GM23338 (cell line): ENCODE measurements around the gene LRRC40. TPM values are rescaled to one million over a fixed set of nuclear protein-coding genes. Genes with fewer than 3 reads are reported as not detected.

Experiments
- ATAC-seq: fragments of 200-7000 bp; cut with Tn5 transposase; 3 replicates; pipeline ENCODE4 v1.9.1; 2020
- DNase-seq: peaks from one replicate; pipeline ENCODE4 v3.0.0-alpha.2; 2015; ENCODE audit warnings: low spot score
- H2AFZ ChIP-seq: fragments of 200-600 bp; sonication (generic); 2 replicates; pipeline ENCODE4 v1.8.0; 2016; ENCODE audit warnings: antibody characterized with exemption, mild to moderate bottlenecking, moderate library complexity
- H3F3A ChIP-seq: fragments of 200-600 bp; sonication (generic); replicated peaks from 2 replicates; pipeline ENCODE4 v1.8.0; 2017; ENCODE audit warnings: antibody characterized with exemption, mixed run types, low read depth
- H3K27ac ChIP-seq: fragments of 200-600 bp; sonication (generic); 2 replicates; pipeline ENCODE4 v1.6.1; 2016; ENCODE audit warnings: low read depth
- H3K27me3 ChIP-seq: fragments of 200-600 bp; sonication (generic); 2 replicates; pipeline ENCODE4 v1.8.0; 2016; ENCODE audit warnings: mild to moderate bottlenecking, mixed run types, moderate library complexity; ENCODE audit not compliant: insufficient read depth
- H3K36me3 ChIP-seq: fragments of 200-600 bp; sonication (generic); 2 replicates; pipeline ENCODE4 v1.8.0; 2016; ENCODE audit warnings: mild to moderate bottlenecking; ENCODE audit not compliant: insufficient read depth
- H3K4me1 ChIP-seq: fragments of 200-600 bp; sonication (generic); 2 replicates; pipeline ENCODE4 v1.8.0; 2016; ENCODE audit warnings: mild to moderate bottlenecking, moderate library complexity; ENCODE audit not compliant: insufficient read depth
- H3K4me2 ChIP-seq: fragments of 200-600 bp; sonication (generic); 2 replicates; pipeline ENCODE4 v1.7.1; 2017; ENCODE audit warnings: mixed run types
- H3K4me3 ChIP-seq: fragments of 200-600 bp; sonication (generic); 2 replicates; pipeline ENCODE4 v1.6.1; 2016; ENCODE audit warnings: mixed run types
- H3K79me2 ChIP-seq: fragments of 200-600 bp; sonication (generic); replicated peaks from 2 replicates; pipeline ENCODE4 v1.8.0; 2017; ENCODE audit warnings: mild to moderate bottlenecking; ENCODE audit not compliant: insufficient read depth
- H3K9me2 ChIP-seq: fragments of 200-600 bp; sonication (generic); 2 replicates; pipeline ENCODE4 v1.8.0; 2017; ENCODE audit not compliant: insufficient read depth
- H4K20me1 ChIP-seq: fragments of 200-600 bp; sonication (generic); replicated peaks from 2 replicates; pipeline ENCODE4 v1.8.0; 2017; ENCODE audit warnings: mild to moderate bottlenecking; ENCODE audit not compliant: insufficient read depth
- H3K27ac Mint-ChIP-seq: 2 replicates; pipeline ENCODE4 v1.8.0; 2020; ENCODE audit warnings: inconsistent platforms, mild to moderate bottlenecking, moderate library complexity, mixed read lengths
- H3K27me3 Mint-ChIP-seq: 3 replicates; pipeline ENCODE4 v1.8.0; 2022; ENCODE audit warnings: low read depth, mild to moderate bottlenecking, moderate library complexity, mixed read lengths, inconsistent platforms; ENCODE audit not compliant: insufficient read depth, poor library complexity
- H3K36me3 Mint-ChIP-seq: 3 replicates; pipeline ENCODE4 v1.8.0; 2021; ENCODE audit warnings: low read depth, mild to moderate bottlenecking, inconsistent platforms, moderate library complexity, mixed read lengths
- H3K4me1 Mint-ChIP-seq: 3 replicates; pipeline ENCODE4 v1.8.0; 2020; ENCODE audit warnings: mild to moderate bottlenecking, inconsistent platforms, mixed read lengths
- H3K4me3 Mint-ChIP-seq: 3 replicates; pipeline ENCODE4 v1.8.0; 2021; ENCODE audit warnings: moderate library complexity, mild to moderate bottlenecking, inconsistent platforms, mixed read lengths
- H3K9me3 Mint-ChIP-seq: 3 replicates; pipeline ENCODE4 v1.8.0; 2020; ENCODE audit warnings: moderate library complexity, mild to moderate bottlenecking, inconsistent platforms, mixed read lengths
- CREB1 ChIP-seq: fragments of 250-450 bp; sonication (Bioruptor Pico); IDR thresholded peaks from 2 replicates; pipeline ENCODE4 v1.5.0; 2020; ENCODE audit warnings: low read depth, mild to moderate bottlenecking, moderate library complexity
- CTCF ChIP-seq, 2 experiments: fragments of 200-600 bp in 1 of 2; sonication (generic) in 1 of 2; conservative IDR thresholded peaks; 2 replicates each; pipeline versions ENCODE4 v1.5.1 to v1.6.1; 2016 to 2017; ENCODE audit warnings: antibody characterized with exemption in 2 of 2, low read depth in 2 of 2, mild to moderate bottlenecking in 2 of 2, moderate library complexity in 1 of 2
- ETS1 ChIP-seq: IDR thresholded peaks from 2 replicates; pipeline ENCODE4 v1.6.1; 2016; ENCODE audit warnings: antibody characterized with exemption
- EZH2 ChIP-seq: fragments of 200-600 bp; sonication (generic); IDR thresholded peaks from one replicate; pipeline ENCODE4 v1.8.0; 2017; ENCODE audit warnings: antibody characterized with exemption, mild to moderate bottlenecking, low read depth; ENCODE audit not compliant: unreplicated experiment
- EZH2phosphoT487 ChIP-seq: fragments of 200-600 bp; sonication (generic); IDR thresholded peaks from one replicate; pipeline ENCODE4 v1.8.1; 2018; ENCODE audit warnings: antibody characterized with exemption; ENCODE audit not compliant: unreplicated experiment
- JUNB ChIP-seq: IDR thresholded peaks from one replicate; pipeline ENCODE4 v1.6.1; 2016; ENCODE audit warnings: antibody characterized with exemption; ENCODE audit not compliant: unreplicated experiment
- NANOG ChIP-seq: IDR thresholded peaks from 2 replicates; pipeline ENCODE4 v1.6.1; 2016; ENCODE audit warnings: antibody characterized with exemption, borderline replicate concordance
- POLR2AphosphoS5 ChIP-seq: IDR thresholded peaks from 2 replicates; pipeline ENCODE4 v1.6.1; 2016; ENCODE audit warnings: antibody characterized with exemption, low read depth
- REST ChIP-seq: IDR thresholded peaks from one replicate; pipeline ENCODE4 v1.6.1; 2018; ENCODE audit warnings: antibody characterized with exemption; ENCODE audit not compliant: unreplicated experiment
- STAT1 ChIP-seq: IDR thresholded peaks from one replicate; pipeline ENCODE4 v1.6.1; 2016; ENCODE audit warnings: antibody characterized with exemption; ENCODE audit not compliant: unreplicated experiment
- ZNF114 ChIP-seq: fragments of 250-450 bp; sonication (Bioruptor Pico); IDR thresholded peaks from 2 replicates; pipeline ENCODE4 v1.5.0; 2020; ENCODE audit warnings: mild to moderate bottlenecking, moderate library complexity
- ZNF331 ChIP-seq: fragments of 250-450 bp; sonication (Bioruptor Pico); IDR thresholded peaks from 2 replicates; pipeline ENCODE4 v1.5.0; 2020; ENCODE audit warnings: low read depth, mild to moderate bottlenecking, moderate library complexity
- ZNF462 ChIP-seq: fragments of 250-450 bp; sonication (Bioruptor Pico); IDR thresholded peaks from 2 replicates; pipeline ENCODE4 v1.5.0; 2020; ENCODE audit warnings: mild to moderate bottlenecking, moderate library complexity
- polyA plus RNA-seq: library from polyadenylated mRNA; unstranded; fragments of >200 nt; fragmentation: Nextera tagmentation; extraction: Ambion mirVana; gene quantifications from 2 replicates; pipeline ENCODE4 v1.2.1, GENCODE V29; 2016
- total RNA-seq: library from RNA; depleted of rRNA; stranded (reverse); fragments of >200 nt; shearing (Covaris generic); gene quantifications from 2 replicates; pipeline ENCODE4 v1.2.3, GENCODE V29; 2014

The LRRC40 gene
- total and polyA plus RNA-seq, 2 experiments from 2014 or later: 33.9 to 50.5 TPM

GRCh38 chr1:70134148-70134547, 71.2 kb downstream of the LRRC40 start:
- Mint-ChIP-seq H3K4me3 (no peak overlapping the region), H3K27ac (peak overlapping the region; percentile 86)

More at GRCh38 chr1:70134148-70134547, 71.2 kb downstream of the LRRC40 start:
- Histone ChIP-seq H3K4me1 (peaks cover 24% of the 10 kb centered on the region), H3K9me2 (no peaks in the 10 kb centered on the region), H3K4me3 (peak overlapping the region; percentile 11; the same call in 1 of the 2 replicates), H3K79me2 (no peaks in the 10 kb centered on the region), H3K36me3 (no peaks in the 10 kb centered on the region), H3K27me3 (no peaks in the 10 kb centered on the region), H4K20me1 (no peaks in the 10 kb centered on the region), H3F3A (no peaks in the 10 kb centered on the region), H2AFZ (peak overlapping the region; percentile 39), H3K4me2 (peak overlapping the region; percentile 35), H3K27ac (peak overlapping the region; percentile 53; the same call in 1 of the 2 replicates)
- no peak for TF ChIP-seq CTCF (conservative IDR thresholded peaks at IDR 0.05; ENCODE audit: low read depth in 2 of 2)
- no peak for TF ChIP-seq EZH2phosphoT487
- no peak for TF ChIP-seq ZNF462
- no peak for TF ChIP-seq EZH2
- TF ChIP-seq STAT1: no peak
- no peak for TF ChIP-seq NANOG
- no peak for TF ChIP-seq POLR2AphosphoS5
- TF ChIP-seq JUNB: no peak
- TF ChIP-seq ZNF331: no peak
- TF ChIP-seq ETS1: no peak
- TF ChIP-seq ZNF114 (CRISPR knock-in tag): no peak
- TF ChIP-seq REST: no peak
- TF ChIP-seq CREB1 (CRISPR knock-in tag): no peak
- peak; percentile 30 for DNase-seq
- H3K4me1 Mint-ChIP-seq: peaks cover 23% of the 10 kb centered on the region
- H3K27me3 Mint-ChIP-seq: no peaks in the 10 kb centered on the region
- no peaks in the 10 kb centered on the region for H3K36me3 Mint-ChIP-seq
- ATAC-seq: peak; percentile 29; the same call in 1 of the 3 replicates
- no peaks in the 10 kb centered on the region for H3K9me3 Mint-ChIP-seq
